Epithelial cell of esophagus (primary cell): Measurements from ENCODE around the gene UNKL.
"Not testable (repeated sequence)": the region's sequence is repeated elsewhere in the genome, so short reads cannot be mapped to it uniquely, and the experiment has no call there.

Experiments used
- DNase-seq: peaks from one replicate; pipeline ENCODE4 v3.0.0; 2010; ENCODE audit warnings: low read depth
- H3K4me3 ChIP-seq: 2 replicates; pipeline ENCODE4 v1.5.1; 2011; ENCODE audit warnings: mild to moderate bottlenecking, low read length, control low read depth
- TF ChIP-seq, protein P1 (sequence below): IDR thresholded peaks from 2 replicates; pipeline ENCODE4 v1.5.1; 2011; ENCODE audit warnings: low read depth, mild to moderate bottlenecking, low read length, control low read depth, inconsistent platforms; ENCODE audit not compliant: insufficient read depth; ENCODE audit errors: missing control alignments

Gene UNKL

DNA sequence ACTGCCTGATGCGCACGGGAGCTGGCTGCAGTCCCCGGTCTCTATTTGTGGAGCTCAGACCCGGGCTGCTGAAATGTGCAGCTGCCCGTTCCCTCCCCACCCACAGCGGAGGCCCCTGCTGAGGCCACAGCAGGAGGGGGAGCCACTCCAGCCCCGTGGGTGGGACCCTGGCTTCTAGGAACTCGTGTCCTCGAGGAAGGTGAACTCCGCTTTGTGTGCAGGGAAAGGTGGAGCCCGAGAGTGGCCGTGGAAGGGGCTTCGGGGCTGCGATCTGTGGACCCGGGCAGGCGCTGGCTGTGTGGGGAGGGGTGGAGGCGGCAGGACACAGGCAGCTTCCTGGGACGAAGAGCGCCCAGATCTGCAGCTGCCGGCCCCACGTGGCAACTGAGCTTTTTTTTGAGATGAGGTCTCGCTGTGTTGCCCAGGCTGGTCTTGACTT is 26.9 kb upstream of the UNKL start:
- no peak for DNase-seq
- H3K4me3 ChIP-seq: no peak overlapping the region
- TF ChIP-seq, protein P1, sequence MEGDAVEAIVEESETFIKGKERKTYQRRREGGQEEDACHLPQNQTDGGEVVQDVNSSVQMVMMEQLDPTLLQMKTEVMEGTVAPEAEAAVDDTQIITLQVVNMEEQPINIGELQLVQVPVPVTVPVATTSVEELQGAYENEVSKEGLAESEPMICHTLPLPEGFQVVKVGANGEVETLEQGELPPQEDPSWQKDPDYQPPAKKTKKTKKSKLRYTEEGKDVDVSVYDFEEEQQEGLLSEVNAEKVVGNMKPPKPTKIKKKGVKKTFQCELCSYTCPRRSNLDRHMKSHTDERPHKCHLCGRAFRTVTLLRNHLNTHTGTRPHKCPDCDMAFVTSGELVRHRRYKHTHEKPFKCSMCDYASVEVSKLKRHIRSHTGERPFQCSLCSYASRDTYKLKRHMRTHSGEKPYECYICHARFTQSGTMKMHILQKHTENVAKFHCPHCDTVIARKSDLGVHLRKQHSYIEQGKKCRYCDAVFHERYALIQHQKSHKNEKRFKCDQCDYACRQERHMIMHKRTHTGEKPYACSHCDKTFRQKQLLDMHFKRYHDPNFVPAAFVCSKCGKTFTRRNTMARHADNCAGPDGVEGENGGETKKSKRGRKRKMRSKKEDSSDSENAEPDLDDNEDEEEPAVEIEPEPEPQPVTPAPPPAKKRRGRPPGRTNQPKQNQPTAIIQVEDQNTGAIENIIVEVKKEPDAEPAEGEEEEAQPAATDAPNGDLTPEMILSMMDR: no peak

DNA sequence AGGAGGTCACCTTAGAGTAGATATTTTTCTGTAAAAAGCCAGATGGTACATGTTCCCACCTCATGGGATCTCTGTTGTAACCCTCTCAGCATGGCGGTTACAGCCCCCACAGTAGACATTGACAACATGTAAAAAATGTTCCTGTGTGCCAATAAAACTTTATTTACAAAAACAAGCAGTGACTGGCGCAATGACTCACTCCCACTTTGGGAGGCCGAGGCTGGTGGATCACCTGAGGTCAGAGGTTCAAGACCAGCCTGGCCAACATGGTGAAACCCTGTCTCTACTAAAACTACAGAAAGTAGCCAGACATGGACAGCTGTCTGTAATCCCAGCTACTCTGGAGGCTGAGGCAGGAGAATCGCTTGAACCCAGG is 25.2 kb upstream of the UNKL start:
- DNase-seq: not testable (repeated sequence)

DNA sequence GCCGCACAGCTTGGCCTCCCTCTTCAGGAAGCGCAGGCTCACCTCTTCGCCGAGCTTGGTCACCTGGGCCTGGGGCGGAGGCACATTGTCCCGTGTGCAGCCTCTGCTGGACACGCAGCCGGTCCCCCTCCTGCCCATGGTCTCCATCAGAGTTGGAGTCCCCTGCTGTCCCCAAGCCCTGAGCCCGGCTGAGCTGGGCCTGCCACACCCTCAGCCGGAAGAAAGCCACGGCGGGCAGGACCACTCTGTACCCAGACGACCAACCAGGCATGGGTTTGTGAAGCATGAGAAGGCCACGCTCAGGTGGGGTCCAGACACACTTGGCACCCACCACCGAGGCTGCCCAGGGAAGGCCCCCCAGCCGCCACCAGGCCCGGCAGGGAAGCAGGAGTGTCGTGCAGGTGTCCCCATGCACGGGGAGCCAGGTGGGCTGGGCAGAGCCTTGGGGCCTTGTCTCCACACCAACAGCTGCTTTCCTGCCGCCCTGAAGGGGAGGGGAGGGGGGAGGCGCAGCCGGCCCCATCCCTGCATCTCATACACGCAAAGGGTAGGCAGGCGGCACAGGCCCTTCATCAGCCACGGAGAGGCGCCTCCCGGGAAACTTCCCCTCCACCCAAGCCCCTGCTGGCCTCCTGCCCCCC is 24.7 kb upstream of the UNKL start:
- TF ChIP-seq, protein P1: no peak
- H3K4me3 ChIP-seq: no peak overlapping the region
- DNase-seq: no peak

More for the DNA sequence above, 25.2 kb upstream of the UNKL start:
- H3K4me3 ChIP-seq: not testable (repeated sequence)

DNA sequence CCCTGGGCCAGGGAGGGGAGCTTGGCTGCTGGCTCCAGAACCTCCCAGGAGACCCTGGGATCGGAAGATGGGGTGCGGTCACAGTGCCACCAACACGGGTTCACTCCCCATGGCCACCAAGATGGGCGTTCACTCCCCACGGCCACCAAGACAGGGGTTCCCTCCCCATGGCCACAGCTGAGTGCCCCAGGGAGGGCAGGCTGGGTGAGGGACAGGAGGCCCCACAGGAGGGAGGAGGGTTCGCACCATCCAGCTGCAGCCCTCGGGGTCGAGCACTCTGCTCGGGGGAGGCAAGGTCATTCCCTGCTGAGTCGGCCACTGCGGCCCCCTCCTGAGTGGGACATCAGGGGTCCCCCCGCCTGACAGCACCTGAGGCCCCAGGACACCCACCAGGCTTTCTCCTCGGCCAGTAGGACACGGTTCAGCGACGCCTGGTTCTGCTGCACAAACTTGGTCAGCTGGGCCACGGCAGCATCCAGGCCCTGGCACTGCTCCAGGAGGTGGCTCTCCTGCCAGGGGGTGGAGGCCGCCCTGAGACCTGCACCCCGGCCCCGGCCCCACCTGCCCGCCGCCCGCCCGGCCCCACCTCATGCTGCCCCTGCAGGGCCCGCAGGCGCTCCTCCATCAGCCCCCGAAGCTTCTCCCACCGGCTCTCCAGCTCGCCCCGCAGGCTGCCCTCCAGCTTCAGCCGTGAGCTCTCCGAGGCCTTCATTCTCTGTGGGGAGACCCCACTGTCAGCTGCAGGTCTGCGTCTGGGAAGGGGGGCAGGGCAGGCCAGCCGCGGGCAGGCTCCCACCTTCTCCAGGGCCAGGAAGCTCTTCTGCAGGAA is 23.9 kb upstream of the UNKL start:
- no peak for DNase-seq
- H3K4me3 ChIP-seq: no peak overlapping the region
- TF ChIP-seq, protein P1: no peak

DNA sequence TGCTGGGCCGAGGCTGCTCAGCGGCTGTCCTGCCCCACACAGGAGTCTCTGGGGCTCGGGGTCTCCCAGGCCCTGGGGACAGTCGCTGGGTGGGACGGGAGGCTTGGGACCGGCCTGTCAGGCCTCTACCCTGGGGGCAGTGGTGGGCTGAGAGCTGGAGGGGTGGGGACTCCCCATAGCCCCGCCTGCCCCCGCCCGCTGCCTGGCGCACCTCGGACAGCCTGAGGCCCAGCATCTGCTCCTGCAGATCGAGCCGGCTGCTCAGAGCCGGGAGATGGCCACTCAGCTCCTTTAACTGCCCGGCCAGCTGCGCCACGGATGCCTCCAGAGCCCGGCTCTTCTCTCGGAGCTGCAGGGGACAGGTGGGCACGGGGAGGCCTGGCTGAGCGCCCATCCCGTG is 23.1 kb upstream of the UNKL start:
- no peak overlapping the region for H3K4me3 ChIP-seq
- TF ChIP-seq, protein P1: no peak
- DNase-seq: no peak

DNA sequence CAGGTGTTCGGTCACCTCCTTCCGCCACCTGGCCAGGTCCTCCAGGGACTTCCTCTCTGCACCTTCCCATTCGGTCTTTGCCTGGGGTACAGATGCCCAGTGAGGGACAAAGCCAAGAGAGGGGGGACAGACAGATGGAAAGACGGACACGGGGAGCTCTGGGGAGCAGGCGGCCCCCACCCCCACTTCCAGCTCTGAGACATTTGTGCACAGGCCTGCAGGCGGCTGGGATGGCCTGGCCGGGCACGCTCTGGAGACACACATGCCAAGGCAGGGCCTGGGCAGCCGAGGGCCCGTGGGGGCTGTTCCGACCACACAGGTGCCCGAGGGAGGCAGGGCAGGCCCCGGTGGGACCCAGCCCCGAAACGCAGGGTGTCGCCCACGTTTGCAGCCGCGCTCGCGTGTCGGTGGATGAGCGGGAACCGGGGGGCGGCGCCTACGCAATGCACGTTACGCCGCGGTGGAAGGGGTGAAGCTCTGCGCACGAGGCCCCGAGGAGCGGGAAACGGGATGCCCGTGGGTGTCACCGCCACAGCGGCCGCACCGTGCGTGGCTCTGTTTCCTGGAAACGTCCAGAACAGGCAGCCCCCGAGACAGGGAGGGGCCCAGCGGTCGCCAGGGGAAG is 22.3 kb upstream of the UNKL start:
- TF ChIP-seq, protein P1: no peak
- no peak for DNase-seq
- no peak overlapping the region for H3K4me3 ChIP-seq

DNA sequence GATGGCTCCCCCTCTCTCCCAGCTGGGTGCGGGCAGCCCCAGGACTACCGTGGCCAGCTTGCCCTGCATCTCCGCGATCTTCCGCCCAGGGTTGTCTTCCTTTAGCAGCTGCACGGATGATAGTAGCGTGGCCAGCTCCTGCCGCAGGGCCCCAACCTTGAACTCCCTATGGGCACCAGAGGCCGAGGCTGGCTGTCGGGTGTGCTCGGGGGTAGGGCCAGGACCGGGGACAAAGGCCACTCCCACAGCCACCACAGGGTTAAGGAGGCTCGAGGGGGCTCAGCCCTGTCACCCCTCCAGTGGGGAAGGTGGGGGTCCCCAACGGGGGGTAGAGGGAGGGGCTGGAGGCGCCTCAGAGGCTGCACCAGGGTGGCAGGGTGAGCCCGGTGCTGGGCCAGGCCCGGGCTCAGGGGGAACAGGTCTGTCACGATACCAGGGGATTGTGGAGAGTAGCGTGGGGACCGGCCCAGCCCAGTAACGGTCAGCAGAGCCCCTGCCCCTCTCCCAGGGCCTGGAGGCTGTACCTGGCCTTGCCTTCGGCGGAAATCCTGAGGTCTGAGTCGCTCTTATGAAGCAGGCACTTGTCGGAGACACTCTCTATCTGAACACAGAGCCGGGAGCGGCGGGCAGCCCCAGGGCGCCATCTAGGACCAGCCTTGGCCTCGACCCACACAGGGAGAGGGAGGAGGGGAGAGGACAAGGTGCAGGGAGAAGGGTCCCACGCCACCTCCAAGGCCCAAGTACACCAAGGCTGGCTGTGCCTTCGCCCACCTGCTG is 21.6 kb upstream of the UNKL start:
- TF ChIP-seq, protein P1: no peak
- no peak overlapping the region for H3K4me3 ChIP-seq
- DNase-seq: no peak
